WTC11 (cell line): ENCODE results near the gene EBNA1BP2. TPM values are rescaled to one million over a fixed set of nuclear protein-coding genes. Genes with fewer than 3 reads are reported as not detected.

Experiments used
- ATAC-seq: fragments of 200-7000 bp; cut with Tn5 transposase; 2 replicates; pipeline ENCODE4 v1.10.0; 2021; ENCODE audit warnings: mild to moderate bottlenecking, moderate library complexity
- CTCF ChIA-PET: fragments of 300-600 bp; sonication (Branson Sonifier 250); formaldehyde crosslinking; loops from one replicate; lab custom pipeline; 2021; ENCODE audit warnings: antibody characterized with exemption; lab: Charles Lee
- POLR2A ChIA-PET: fragments of 350-600 bp; sonication (Branson Sonifier 250); formaldehyde crosslinking; loops from one replicate; lab custom pipeline; 2021; ENCODE audit warnings: antibody characterized with exemption; lab: Charles Lee
- DNase-seq: peaks from one replicate; pipeline ENCODE4 v3.0.0; 2021; ENCODE audit warnings: low spot score
- H3K27ac Mint-ChIP-seq: 2 replicates; pipeline ENCODE4 v1.8.0; 2021; ENCODE audit warnings: mixed read lengths
- H3K27me3 Mint-ChIP-seq: 2 replicates; pipeline ENCODE4 v1.8.0; 2021; ENCODE audit warnings: low read depth, mild to moderate bottlenecking, moderate library complexity, mixed read lengths
- H3K36me3 Mint-ChIP-seq: 2 replicates; pipeline ENCODE4 v1.8.0; 2021; ENCODE audit warnings: mixed read lengths
- H3K4me1 Mint-ChIP-seq: 2 replicates; pipeline ENCODE4 v1.8.0; 2022; ENCODE audit warnings: mixed read lengths
- H3K4me3 Mint-ChIP-seq: 2 replicates; pipeline ENCODE4 v1.8.0; 2021; ENCODE audit warnings: mild to moderate bottlenecking, moderate library complexity, mixed read lengths
- H3K9me3 Mint-ChIP-seq: 2 replicates; pipeline ENCODE4 v1.8.0; 2021; ENCODE audit warnings: mixed read lengths
- CBFB ChIP-seq: sonication (generic); formaldehyde crosslinking; IDR thresholded peaks from 2 replicates; pipeline ENCODE4 v1.8.1; 2022; ENCODE audit warnings: mild to moderate bottlenecking, low read depth, missing genetic modification reagents
- ELF4 ChIP-seq: sonication (generic); formaldehyde crosslinking; IDR thresholded peaks from 2 replicates; pipeline ENCODE4 v1.8.1; 2022; ENCODE audit warnings: low read depth, mild to moderate bottlenecking, moderate library complexity, missing genetic modification reagents
- ERG ChIP-seq: fragments of 250-450 bp; sonication (Bioruptor Pico); IDR thresholded peaks from 2 replicates; pipeline ENCODE4 v1.8.0; 2021; ENCODE audit warnings: mild to moderate bottlenecking
- FOXK1 ChIP-seq: sonication (generic); formaldehyde crosslinking; IDR thresholded peaks from 2 replicates; pipeline ENCODE4 v1.8.0; 2022; ENCODE audit warnings: mild to moderate bottlenecking, moderate library complexity, missing genetic modification reagents
- FOXP1 ChIP-seq: sonication (generic); formaldehyde crosslinking; IDR thresholded peaks from 2 replicates; pipeline ENCODE4 v1.8.0; 2022; ENCODE audit warnings: missing genetic modification reagents, mild to moderate bottlenecking, moderate library complexity, borderline replicate concordance
- GTF2I ChIP-seq: fragments of 250-450 bp; sonication (Bioruptor Pico); conservative IDR thresholded peaks from 2 replicates; pipeline ENCODE4 v1.4.0; 2021; ENCODE audit warnings: mild to moderate bottlenecking
- HMGA2 ChIP-seq: fragments of 250-450 bp; sonication (Bioruptor Pico); IDR thresholded peaks from 2 replicates; pipeline ENCODE4 v1.4.0; 2021; ENCODE audit warnings: mild to moderate bottlenecking, moderate library complexity
- IRF2 ChIP-seq: sonication (generic); formaldehyde crosslinking; IDR thresholded peaks from 2 replicates; pipeline ENCODE4 v1.8.0; 2022; ENCODE audit warnings: low read depth, missing genetic modification reagents, borderline replicate concordance
- NFE2L1 ChIP-seq: sonication (generic); formaldehyde crosslinking; IDR thresholded peaks from 2 replicates; pipeline ENCODE4 v1.8.1; 2023; ENCODE audit warnings: missing genetic modification reagents
- NFYB ChIP-seq: sonication (generic); formaldehyde crosslinking; conservative IDR thresholded peaks from 2 replicates; pipeline ENCODE4 v1.8.0; 2022; ENCODE audit warnings: low read depth, missing genetic modification reagents
- NR2C2 ChIP-seq: sonication (generic); formaldehyde crosslinking; IDR thresholded peaks from 2 replicates; pipeline ENCODE4 v1.8.0; 2022; ENCODE audit warnings: mild to moderate bottlenecking, missing genetic modification reagents
- PREB ChIP-seq: sonication (generic); formaldehyde crosslinking; IDR thresholded peaks from 2 replicates; pipeline ENCODE4 v1.8.1; 2022; ENCODE audit warnings: mild to moderate bottlenecking, missing genetic modification reagents, moderate library complexity, borderline replicate concordance
- RORB ChIP-seq: fragments of 250-450 bp; sonication (Bioruptor Pico); IDR thresholded peaks from 2 replicates; pipeline ENCODE4 v1.9.0; 2021; ENCODE audit warnings: mild to moderate bottlenecking
- SP1 ChIP-seq: sonication (generic); formaldehyde crosslinking; conservative IDR thresholded peaks from 2 replicates; pipeline ENCODE4 v1.8.1; 2022; ENCODE audit warnings: missing genetic modification reagents
- TCF7 ChIP-seq: sonication (generic); formaldehyde crosslinking; IDR thresholded peaks from 2 replicates; pipeline ENCODE4 v1.8.0; 2022; ENCODE audit warnings: mild to moderate bottlenecking, low read depth, missing genetic modification reagents, moderate library complexity
- USF1 ChIP-seq: sonication (generic); formaldehyde crosslinking; IDR thresholded peaks from 2 replicates; pipeline ENCODE4 v1.8.0; 2022; ENCODE audit warnings: mild to moderate bottlenecking, missing genetic modification reagents
- ZBTB21 ChIP-seq: sonication (generic); formaldehyde crosslinking; IDR thresholded peaks from 2 replicates; pipeline ENCODE4 v1.8.1; 2023; ENCODE audit warnings: mild to moderate bottlenecking, missing genetic modification reagents, borderline replicate concordance
- ZNF138 ChIP-seq: sonication (generic); formaldehyde crosslinking; conservative IDR thresholded peaks from 2 replicates; pipeline ENCODE4 v1.8.1; 2022; ENCODE audit warnings: mild to moderate bottlenecking, moderate library complexity, missing genetic modification reagents
- ZNF671 ChIP-seq: fragments of 250-450 bp; sonication (Bioruptor Pico); IDR thresholded peaks from 2 replicates; pipeline ENCODE4 v1.8.0; 2021; ENCODE audit warnings: mild to moderate bottlenecking
- total RNA-seq: library from RNA; stranded (reverse); gene quantifications from 3 replicates; pipeline ENCODE4 v1.2.3, GENCODE V29; 2021
- TF ChIP-seq, protein P1 (sequence below): sonication (generic); formaldehyde crosslinking; IDR thresholded peaks from 2 replicates; pipeline ENCODE4 v1.8.0; 2023; ENCODE audit warnings: missing genetic modification reagents, mild to moderate bottlenecking, borderline replicate concordance
- TF ChIP-seq, protein P2 (sequence below): sonication (generic); formaldehyde crosslinking; IDR thresholded peaks from 2 replicates; pipeline ENCODE4 v1.8.1; 2022; ENCODE audit warnings: missing genetic modification reagents, borderline replicate concordance

The EBNA1BP2 gene
- total RNA-seq, 1 experiment from 2014 or later = 93.7 TPM

DNA sequence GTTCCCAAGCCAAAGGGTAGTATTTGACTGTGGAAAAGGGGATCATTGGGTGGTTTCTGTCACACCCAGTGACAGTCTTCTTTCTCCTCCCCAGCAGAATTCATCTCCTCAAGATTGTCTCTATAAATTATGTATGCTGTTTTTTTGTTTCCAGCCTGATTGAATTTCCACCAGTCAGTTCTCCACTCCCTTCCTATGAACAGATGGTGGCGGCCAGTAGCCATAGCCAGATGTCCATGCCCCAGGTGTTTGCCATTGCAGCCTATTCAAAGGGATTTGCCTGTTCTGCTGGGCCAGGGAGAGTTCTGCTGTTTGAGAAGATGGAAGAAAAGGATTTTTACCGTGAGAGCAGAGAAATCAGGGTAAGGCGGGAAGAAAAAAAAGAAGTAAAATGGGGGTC, 12.9 kb upstream of the EBNA1BP2 start:
- ChIA-PET POLR2A (interaction anchor here (0.6 kb wide), 1 partner anchor 847 kb away, joined by 5 read pairs; no protein-coding TSS in a partner anchor), CTCF (no interaction called here)
- TF ChIP-seq ZNF138 (CRISPR knock-in tag) (no peak), NFYB (CRISPR knock-in tag) (no peak)
- H3K4me1 Mint-ChIP-seq = no peaks in the 10 kb centered on the region
- H3K27me3 Mint-ChIP-seq = no peaks in the 10 kb centered on the region; the same call in 1 of the 2 replicates
- H3K9me3 Mint-ChIP-seq = peaks cover 12% of the 10 kb centered on the region
- H3K27ac Mint-ChIP-seq = no peak overlapping the region
- ATAC-seq (no peak), DNase-seq (no peak)
- no peak overlapping the region for H3K4me3 Mint-ChIP-seq
- H3K36me3 Mint-ChIP-seq = no peaks in the 10 kb centered on the region

- no peaks in the 10 kb centered on the region; the same call in 1 of the 2 replicates for H3K27me3 Mint-ChIP-seq
- CTCF ChIA-PET = no interaction called here
- H3K9me3 Mint-ChIP-seq = peaks cover 7% of the 10 kb centered on the region
These were observed 12.3 kb upstream of the EBNA1BP2 start for GRCh38 chr1:43184388-43184787.

DNA sequence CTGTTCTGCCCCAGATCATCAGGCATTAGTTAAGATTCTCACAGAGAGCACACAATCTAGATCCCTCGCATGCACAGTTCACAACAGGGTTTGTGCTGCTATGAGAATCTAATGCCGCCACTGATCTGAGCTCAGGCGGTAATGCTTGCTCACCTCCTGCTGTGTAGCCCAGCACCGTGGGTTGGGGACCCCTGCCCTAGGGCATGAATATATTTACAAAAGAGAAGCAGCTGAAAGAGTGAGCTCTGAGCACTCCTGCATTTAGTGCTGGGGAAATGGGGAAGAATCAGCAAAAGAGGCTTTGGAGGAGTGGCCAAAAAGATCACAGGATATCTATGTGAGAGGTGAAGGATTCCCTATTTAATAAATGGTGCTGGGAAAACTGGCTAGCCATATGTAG, 5.6 kb upstream of the EBNA1BP2 start:
- TF ChIP-seq IRF2 (CRISPR knock-in tag) = no peak
- TF ChIP-seq ZBTB21 (CRISPR knock-in tag) = no peak
- TF ChIP-seq FOXK1 (CRISPR knock-in tag) = no peak
- no peak for TF ChIP-seq FOXP1
- TF ChIP-seq RORB (CRISPR knock-in tag) = no peak
- TF ChIP-seq CBFB (CRISPR knock-in tag) = no peak
- TF ChIP-seq NR2C2 = no peak
- TF ChIP-seq NFE2L1 (CRISPR knock-in tag) = no peak
- TF ChIP-seq, all 79 proteins: peak for 0
- ChIA-PET CTCF (interaction anchor here (1.0 to 1.6 kb wide), 2 partner anchors 181 to 237 kb away, joined by 3 to 5 read pairs; partner anchors contain the start of gene CDC20), POLR2A (no interaction called here)
- DNase-seq (no peak), ATAC-seq (peak; percentile 58)
- Mint-ChIP-seq H3K4me3 (no peak overlapping the region; the same call in 1 of the 2 replicates), H3K36me3 (no peaks in the 10 kb centered on the region), H3K27ac (peak overlapping the region; percentile 1; the same call in 1 of the 2 replicates), H3K9me3 (no peaks in the 10 kb centered on the region), H3K4me1 (peaks cover 19% of the 10 kb centered on the region), H3K27me3 (peaks cover 14% of the 10 kb centered on the region)

More at GRCh38 chr1:43184388-43184787, 12.3 kb upstream of the EBNA1BP2 start:
- Mint-ChIP-seq H3K4me1 (no peaks in the 10 kb centered on the region), H3K27ac (no peak overlapping the region), H3K4me3 (no peak overlapping the region), H3K36me3 (no peaks in the 10 kb centered on the region)
- DNase-seq (no peak), ATAC-seq (no peak)
- POLR2A ChIA-PET = interaction anchor here (0.6 kb wide), 1 partner anchor 847 kb away, joined by 5 read pairs; no protein-coding TSS in a partner anchor
- TF ChIP-seq GTF2I (CRISPR knock-in tag) (0 out of 2 replicates have a peak, but pooled peaks have one; percentile 16), HMGA2 (CRISPR knock-in tag) (no peak)

DNA sequence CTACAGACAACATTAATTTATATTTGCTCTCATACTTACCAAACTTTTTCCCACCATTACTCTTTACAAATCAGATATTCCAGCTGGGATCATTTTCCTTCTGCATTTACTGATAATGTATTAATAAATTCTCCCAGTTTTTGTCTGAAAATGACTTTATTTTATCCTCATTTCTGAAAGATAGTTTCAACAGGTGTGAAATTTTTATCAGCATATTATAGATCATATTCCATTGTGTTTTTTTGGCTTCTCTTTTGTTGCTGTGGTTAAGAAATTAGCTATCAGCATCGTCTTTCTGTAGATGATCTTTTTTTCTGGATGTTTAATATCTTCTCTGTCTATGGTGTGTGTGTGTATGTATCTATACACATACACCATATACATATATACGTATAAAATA, 2.8 kb upstream of the EBNA1BP2 start:
- no peak for DNase-seq
- no peak for ATAC-seq
- Mint-ChIP-seq H3K4me1 (peaks cover 29% of the 10 kb centered on the region), H3K36me3 (peaks cover 11% of the 10 kb centered on the region), H3K9me3 (peaks cover 7% of the 10 kb centered on the region), H3K27ac (no peak overlapping the region), H3K4me3 (no peak overlapping the region), H3K27me3 (peaks cover 16% of the 10 kb centered on the region)
- ChIA-PET POLR2A (no interaction called here), CTCF (interaction anchor here (1.5 kb wide), 1 partner anchor 10 kb away, joined by 3 read pairs; no protein-coding TSS in a partner anchor)
- no peak for TF ChIP-seq ZBTB21 (CRISPR knock-in tag)
- no peak for TF ChIP-seq ERG
- no peak for TF ChIP-seq ZNF671 (CRISPR knock-in tag)
- TF ChIP-seq USF1 (CRISPR knock-in tag) = no peak
- TF ChIP-seq, protein P1, sequence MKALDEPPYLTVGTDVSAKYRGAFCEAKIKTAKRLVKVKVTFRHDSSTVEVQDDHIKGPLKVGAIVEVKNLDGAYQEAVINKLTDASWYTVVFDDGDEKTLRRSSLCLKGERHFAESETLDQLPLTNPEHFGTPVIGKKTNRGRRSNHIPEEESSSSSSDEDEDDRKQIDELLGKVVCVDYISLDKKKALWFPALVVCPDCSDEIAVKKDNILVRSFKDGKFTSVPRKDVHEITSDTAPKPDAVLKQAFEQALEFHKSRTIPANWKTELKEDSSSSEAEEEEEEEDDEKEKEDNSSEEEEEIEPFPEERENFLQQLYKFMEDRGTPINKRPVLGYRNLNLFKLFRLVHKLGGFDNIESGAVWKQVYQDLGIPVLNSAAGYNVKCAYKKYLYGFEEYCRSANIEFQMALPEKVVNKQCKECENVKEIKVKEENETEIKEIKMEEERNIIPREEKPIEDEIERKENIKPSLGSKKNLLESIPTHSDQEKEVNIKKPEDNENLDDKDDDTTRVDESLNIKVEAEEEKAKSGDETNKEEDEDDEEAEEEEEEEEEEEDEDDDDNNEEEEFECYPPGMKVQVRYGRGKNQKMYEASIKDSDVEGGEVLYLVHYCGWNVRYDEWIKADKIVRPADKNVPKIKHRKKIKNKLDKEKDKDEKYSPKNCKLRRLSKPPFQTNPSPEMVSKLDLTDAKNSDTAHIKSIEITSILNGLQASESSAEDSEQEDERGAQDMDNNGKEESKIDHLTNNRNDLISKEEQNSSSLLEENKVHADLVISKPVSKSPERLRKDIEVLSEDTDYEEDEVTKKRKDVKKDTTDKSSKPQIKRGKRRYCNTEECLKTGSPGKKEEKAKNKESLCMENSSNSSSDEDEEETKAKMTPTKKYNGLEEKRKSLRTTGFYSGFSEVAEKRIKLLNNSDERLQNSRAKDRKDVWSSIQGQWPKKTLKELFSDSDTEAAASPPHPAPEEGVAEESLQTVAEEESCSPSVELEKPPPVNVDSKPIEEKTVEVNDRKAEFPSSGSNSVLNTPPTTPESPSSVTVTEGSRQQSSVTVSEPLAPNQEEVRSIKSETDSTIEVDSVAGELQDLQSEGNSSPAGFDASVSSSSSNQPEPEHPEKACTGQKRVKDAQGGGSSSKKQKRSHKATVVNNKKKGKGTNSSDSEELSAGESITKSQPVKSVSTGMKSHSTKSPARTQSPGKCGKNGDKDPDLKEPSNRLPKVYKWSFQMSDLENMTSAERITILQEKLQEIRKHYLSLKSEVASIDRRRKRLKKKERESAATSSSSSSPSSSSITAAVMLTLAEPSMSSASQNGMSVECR (CRISPR knock-in tag) = no peak
- TF ChIP-seq, protein P2, sequence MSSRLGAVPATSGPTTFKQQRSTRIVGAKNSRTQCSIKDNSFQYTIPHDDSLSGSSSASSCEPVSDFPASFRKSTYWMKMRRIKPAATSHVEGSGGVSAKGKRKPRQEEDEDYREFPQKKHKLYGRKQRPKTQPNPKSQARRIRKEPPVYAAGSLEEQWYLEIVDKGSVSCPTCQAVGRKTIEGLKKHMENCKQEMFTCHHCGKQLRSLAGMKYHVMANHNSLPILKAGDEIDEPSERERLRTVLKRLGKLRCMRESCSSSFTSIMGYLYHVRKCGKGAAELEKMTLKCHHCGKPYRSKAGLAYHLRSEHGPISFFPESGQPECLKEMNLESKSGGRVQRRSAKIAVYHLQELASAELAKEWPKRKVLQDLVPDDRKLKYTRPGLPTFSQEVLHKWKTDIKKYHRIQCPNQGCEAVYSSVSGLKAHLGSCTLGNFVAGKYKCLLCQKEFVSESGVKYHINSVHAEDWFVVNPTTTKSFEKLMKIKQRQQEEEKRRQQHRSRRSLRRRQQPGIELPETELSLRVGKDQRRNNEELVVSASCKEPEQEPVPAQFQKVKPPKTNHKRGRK (CRISPR knock-in tag) = no peak
- no peak for TF ChIP-seq ELF4
- TF ChIP-seq PREB (CRISPR knock-in tag) = no peak
- TF ChIP-seq SP1 (CRISPR knock-in tag) = no peak
- TF ChIP-seq TCF7 (CRISPR knock-in tag) = no peak
